ENCODE measurements around the gene LRRN3. TPM values are rescaled to one million over a fixed set of nuclear protein-coding genes. Genes with fewer than 3 reads are reported as not detected.

LRRN3 gene
- total and polyA plus RNA-seq, 2 of the 8 experiments (the other 6 are each of a cell fraction or from before 2014, with no cell fraction given), result 0.20 to 0.32 TPM

DNA sequence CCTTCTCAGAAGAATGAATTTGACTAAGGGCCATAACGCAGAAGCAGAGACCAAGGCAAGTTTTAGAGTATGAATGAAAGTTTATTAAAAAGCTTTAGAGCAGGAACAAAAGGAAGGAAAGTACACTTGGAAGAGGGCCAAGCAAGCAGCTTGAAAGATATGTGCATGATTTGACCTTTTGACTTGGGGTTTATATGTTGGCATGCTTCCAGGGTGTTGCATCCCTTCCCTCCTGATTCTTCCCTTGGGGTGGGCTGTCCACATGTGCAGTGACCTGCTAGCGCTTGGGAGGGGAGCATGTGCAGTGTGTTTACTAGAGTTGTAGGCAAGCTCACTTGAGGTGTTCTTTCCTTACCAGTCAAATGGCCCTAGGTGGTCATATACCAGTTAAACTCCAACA lies 37.9 kb upstream of the LRRN3 start (continued):
- TF ChIP-seq CBX5 (IDR thresholded peaks at IDR 0.05; ENCODE audit: low read depth, low read length) (no peak), SP2 (IDR thresholded peaks at IDR 0.05; ENCODE audit: low read length) (no peak), BCL11A (IDR thresholded peaks at IDR 0.05; ENCODE audit: low read depth in 2 of 2, low read length in 2 of 2) (no peak), TAF7 (optimal IDR thresholded peaks at IDR 0.05; ENCODE audit: borderline replicate concordance, low read depth, low read length) (no peak)

Measured in H1 (cell line).